Dendritic cell treated with granulocyte-macrophage colony-stimulating factor and Interleukin-4, amounts not matched to agents 40 ng/mL and 50 ng/mL, for 4 days (primary cell): ENCODE measurements around the gene MT4.

Experiments used
- H3K27ac Mint-ChIP-seq: one replicate; pipeline ENCODE4 v1.8.0; 2022; ENCODE audit warnings: mild to moderate bottlenecking, mixed read lengths
- H3K27me3 Mint-ChIP-seq: one replicate; pipeline ENCODE4 v1.8.0; 2022; ENCODE audit warnings: mild to moderate bottlenecking, mixed read lengths
- H3K36me3 Mint-ChIP-seq: one replicate; pipeline ENCODE4 v1.8.0; 2022; ENCODE audit warnings: low read depth, mixed read lengths
- H3K4me1 Mint-ChIP-seq: one replicate; pipeline ENCODE4 v1.8.0; 2022; ENCODE audit warnings: low read depth, mixed read lengths
- H3K4me3 Mint-ChIP-seq: one replicate; pipeline ENCODE4 v1.8.0; 2022; ENCODE audit warnings: mild to moderate bottlenecking, moderate library complexity, mixed read lengths
- H3K9me3 Mint-ChIP-seq: one replicate; pipeline ENCODE4 v1.8.0; 2022; ENCODE audit warnings: mixed read lengths
- intact Hi-C: fragments of 100-400 bp; cut with micrococcal nuclease; formaldehyde crosslinking; loops from one replicate; pipeline ENCODE4 v1.15.0; 2022

MT4 gene

GRCh38 chr16:56547120-56547948 lies 17.5 kb upstream of the MT4 start:
- Mint-ChIP-seq H3K4me3 (no peak overlapping the region), H3K4me1 (peaks cover 21% of the 10 kb centered on the region), H3K27ac (no peak overlapping the region), H3K36me3 (no peaks in the 10 kb centered on the region), H3K9me3 (no peaks in the 10 kb centered on the region), H3K27me3 (peaks cover 17% of the 10 kb centered on the region)
- intact Hi-C loops = no loop called here

- Mint-ChIP-seq H3K4me1 (peaks cover 18% of the 10 kb centered on the region), H3K4me3 (no peak overlapping the region), H3K36me3 (no peaks in the 10 kb centered on the region), H3K27me3 (peaks cover 15% of the 10 kb centered on the region), H3K9me3 (no peaks in the 10 kb centered on the region), H3K27ac (no peak overlapping the region)
- intact Hi-C loops = no loop called here
Observed at GRCh38 chr16:56547949-56548567, 16.8 kb upstream of the MT4 start.

- H3K4me1 Mint-ChIP-seq = peaks cover 18% of the 10 kb centered on the region
- no peaks in the 10 kb centered on the region for H3K9me3 Mint-ChIP-seq
- H3K27ac Mint-ChIP-seq = no peak overlapping the region
- intact Hi-C loops = no loop called here
- H3K27me3 Mint-ChIP-seq = peaks cover 14% of the 10 kb centered on the region
- H3K36me3 Mint-ChIP-seq = no peaks in the 10 kb centered on the region
- H3K4me3 Mint-ChIP-seq = no peak overlapping the region
Observed at GRCh38 chr16:56549161-56549560, 15.7 kb upstream of the MT4 start.

- H3K27me3 Mint-ChIP-seq = peaks cover 17% of the 10 kb centered on the region
- no peaks in the 10 kb centered on the region for H3K36me3 Mint-ChIP-seq
- H3K27ac Mint-ChIP-seq = no peak overlapping the region
- peaks cover 18% of the 10 kb centered on the region for H3K4me1 Mint-ChIP-seq
- intact Hi-C loops = no loop called here
- no peak overlapping the region for H3K4me3 Mint-ChIP-seq
- no peaks in the 10 kb centered on the region for H3K9me3 Mint-ChIP-seq
Observed at GRCh38 chr16:56549744-56550385, 15.0 kb upstream of the MT4 start.

- intact Hi-C loops = no loop called here
- H3K36me3 Mint-ChIP-seq = no peaks in the 10 kb centered on the region
- no peaks in the 10 kb centered on the region for H3K9me3 Mint-ChIP-seq
- H3K27ac Mint-ChIP-seq = no peak overlapping the region
- peaks cover 18% of the 10 kb centered on the region for H3K4me1 Mint-ChIP-seq
- H3K27me3 Mint-ChIP-seq = peaks cover 12% of the 10 kb centered on the region
- H3K4me3 Mint-ChIP-seq = no peak overlapping the region
Observed at GRCh38 chr16:56551796-56552738, 12.8 kb upstream of the MT4 start.

GRCh38 chr16:56554441-56554840 lies 10.4 kb upstream of the MT4 start:
- no peak overlapping the region for H3K27ac Mint-ChIP-seq
- H3K27me3 Mint-ChIP-seq = peaks cover 20% of the 10 kb centered on the region
- intact Hi-C loops = no loop called here

DNA sequence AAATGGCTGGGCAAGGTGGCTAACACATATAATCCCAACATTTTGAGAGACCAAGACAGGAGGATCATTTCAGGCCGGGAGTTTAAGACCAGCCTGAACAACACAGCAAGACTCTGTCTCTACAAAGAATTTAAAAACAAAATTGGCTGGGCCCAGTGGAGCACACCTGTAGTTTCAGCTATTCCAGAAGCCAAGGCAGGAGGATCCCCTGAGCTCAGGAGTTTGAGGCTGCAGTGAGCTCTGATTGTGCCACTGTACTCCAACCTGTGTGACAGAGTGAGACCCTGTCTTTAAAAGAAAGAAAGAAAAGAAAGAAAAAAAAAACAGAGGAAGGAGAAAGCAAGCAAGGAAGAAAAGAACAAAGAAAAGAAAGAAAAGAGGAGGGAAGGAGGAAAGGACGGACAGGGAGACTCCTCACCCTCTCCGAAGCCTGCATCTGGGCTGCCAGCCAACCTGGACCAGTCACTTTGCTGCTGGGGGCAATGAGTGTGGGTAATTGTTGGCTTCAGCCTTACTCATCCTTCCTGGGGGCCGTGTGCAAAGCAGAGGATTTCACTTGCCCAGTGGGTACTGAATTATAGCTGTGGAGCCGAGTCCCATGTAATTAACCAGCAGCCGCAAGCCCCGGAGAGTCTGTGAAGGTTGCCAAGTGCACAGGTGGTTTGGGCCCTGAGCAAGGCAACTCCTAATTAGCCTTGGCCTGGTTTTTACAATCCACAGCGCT lies 6.7 kb upstream of the MT4 start:
- Mint-ChIP-seq H3K36me3 (no peaks in the 10 kb centered on the region), H3K27ac (no peak overlapping the region), H3K4me3 (no peak overlapping the region), H3K4me1 (no peaks in the 10 kb centered on the region), H3K9me3 (no peaks in the 10 kb centered on the region), H3K27me3 (peaks cover 26% of the 10 kb centered on the region)
- intact Hi-C loops = no loop called here

More at GRCh38 chr16:56554441-56554840, 10.4 kb upstream of the MT4 start:
- Mint-ChIP-seq H3K36me3 (no peaks in the 10 kb centered on the region), H3K4me3 (no peak overlapping the region), H3K4me1 (peaks cover 9% of the 10 kb centered on the region), H3K9me3 (no peaks in the 10 kb centered on the region)

GRCh38 chr16:56559109-56559508 lies 5.8 kb upstream of the MT4 start:
- H3K4me1 Mint-ChIP-seq = no peaks in the 10 kb centered on the region
- no peak overlapping the region for H3K27ac Mint-ChIP-seq
- no peaks in the 10 kb centered on the region for H3K36me3 Mint-ChIP-seq
- intact Hi-C loops = no loop called here
- no peak overlapping the region for H3K4me3 Mint-ChIP-seq
- H3K27me3 Mint-ChIP-seq = peaks cover 24% of the 10 kb centered on the region
- no peaks in the 10 kb centered on the region for H3K9me3 Mint-ChIP-seq

DNA sequence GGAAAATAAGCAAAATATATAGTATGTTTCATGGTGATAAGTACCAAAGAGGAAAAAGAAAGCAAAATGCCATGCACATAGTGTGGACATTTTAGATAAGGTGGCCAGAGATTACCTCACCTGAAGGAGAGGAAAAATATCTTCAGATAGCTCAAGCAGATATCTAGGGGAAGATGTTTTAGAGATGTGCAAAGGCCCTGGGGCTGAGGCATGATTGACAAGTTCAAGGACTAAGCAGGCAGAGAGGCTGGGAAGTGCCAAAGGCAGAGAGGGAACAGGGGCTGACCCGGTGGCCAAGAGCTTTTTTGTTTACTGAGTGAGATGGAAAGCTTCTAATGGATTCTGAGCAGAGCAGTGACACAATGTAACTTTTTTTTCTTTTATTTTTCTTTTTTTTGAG lies 4.4 kb upstream of the MT4 start:
- Mint-ChIP-seq H3K36me3 (no peaks in the 10 kb centered on the region), H3K27ac (no peak overlapping the region), H3K27me3 (peaks cover 22% of the 10 kb centered on the region), H3K4me3 (no peak overlapping the region), H3K4me1 (no peaks in the 10 kb centered on the region), H3K9me3 (no peaks in the 10 kb centered on the region)
- intact Hi-C loops = no loop called here

GRCh38 chr16:56561126-56561525 lies 3.7 kb upstream of the MT4 start:
- Mint-ChIP-seq H3K36me3 (no peaks in the 10 kb centered on the region), H3K4me3 (no peak overlapping the region), H3K27ac (no peak overlapping the region), H3K27me3 (peaks cover 26% of the 10 kb centered on the region), H3K9me3 (no peaks in the 10 kb centered on the region), H3K4me1 (no peaks in the 10 kb centered on the region)
- intact Hi-C loops = no loop called here

DNA sequence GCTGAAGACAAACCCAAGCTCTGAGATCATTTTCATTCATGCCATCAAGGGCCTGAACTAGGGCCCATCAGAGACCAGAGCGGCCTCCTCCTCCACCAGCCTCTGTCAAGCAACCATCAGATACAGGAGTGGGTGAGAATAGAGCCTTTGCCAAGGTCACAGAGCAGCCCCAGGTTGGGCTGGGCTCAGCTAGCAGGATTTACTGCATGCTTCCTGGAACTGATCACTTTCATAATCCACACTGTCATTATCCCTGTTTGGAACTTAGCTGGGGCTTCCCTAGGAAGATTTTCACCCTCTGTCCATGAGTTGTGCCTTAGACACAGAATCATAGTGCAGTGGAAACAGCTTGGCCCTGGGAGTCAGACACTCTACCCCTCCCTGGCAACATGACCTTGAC lies 5.1 kb downstream of the MT4 start:
- Mint-ChIP-seq H3K27ac (no peak overlapping the region), H3K36me3 (no peaks in the 10 kb centered on the region), H3K9me3 (peaks cover 8% of the 10 kb centered on the region), H3K4me3 (no peak overlapping the region), H3K4me1 (peaks cover 6% of the 10 kb centered on the region), H3K27me3 (peaks cover 19% of the 10 kb centered on the region)
- intact Hi-C loops = no loop called here

GRCh38 chr16:56571525-56571924 lies 6.7 kb downstream of the MT4 start:
- Mint-ChIP-seq H3K4me3 (no peak overlapping the region), H3K27me3 (peaks cover 13% of the 10 kb centered on the region), H3K27ac (no peak overlapping the region), H3K9me3 (peaks cover 9% of the 10 kb centered on the region), H3K36me3 (no peaks in the 10 kb centered on the region), H3K4me1 (peaks cover 6% of the 10 kb centered on the region)
- intact Hi-C loops = no loop called here

DNA sequence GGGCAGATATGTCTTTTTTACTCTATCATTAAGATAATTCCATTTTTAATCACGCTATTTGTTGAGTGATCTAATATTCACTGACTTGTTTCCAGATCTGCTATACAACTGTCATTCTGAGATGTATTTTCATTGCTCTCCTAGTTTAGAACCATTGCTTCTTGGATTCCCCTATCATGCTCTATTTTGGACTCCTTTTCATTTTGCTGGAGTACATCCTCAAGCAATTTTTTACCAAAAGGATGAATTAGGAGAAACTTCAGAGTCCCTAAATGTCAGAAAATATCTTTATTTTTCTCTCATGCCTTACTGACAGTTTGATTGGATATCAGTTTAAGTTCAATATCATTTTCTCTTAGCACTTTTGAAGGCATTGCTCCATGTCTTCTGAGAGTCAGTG lies 9.8 kb downstream of the MT4 start:
- intact Hi-C loops = no loop called here
- Mint-ChIP-seq H3K27me3 (peaks cover 7% of the 10 kb centered on the region), H3K27ac (no peak overlapping the region), H3K4me1 (no peaks in the 10 kb centered on the region), H3K4me3 (no peak overlapping the region), H3K9me3 (peaks cover 9% of the 10 kb centered on the region), H3K36me3 (no peaks in the 10 kb centered on the region)
